Spinal cord (tissue), 10 donors: Measurements from ENCODE around the gene IPO7. TPM values are rescaled to one million over a fixed set of nuclear protein-coding genes. Genes with fewer than 3 reads are reported as not detected.
A peak's percentile ranks its signal among the peaks of the same experiment; 100 is the strongest.
"Not testable (repeated sequence)": the region's sequence is repeated elsewhere in the genome, so short reads cannot be mapped to it uniquely, and the experiment has no call there.

ENCODE experiments used
- DNase-seq, 6 donors: peaks; one replicate each; pipeline versions ENCODE4 v3.0.0 to v3.0.0-alpha.2; 2013 to 2015; ENCODE audit warnings: low spot score in 6 of 6, low read depth in 4 of 6
- H3K27ac ChIP-seq: one replicate; pipeline ENCODE4 v1.5.1; 2013; ENCODE audit warnings: low read depth, low read length, control low read depth
- H3K27me3 ChIP-seq: one replicate; pipeline ENCODE4 v1.6.1; 2013; ENCODE audit warnings: low read length; ENCODE audit not compliant: control insufficient read depth, insufficient read depth
- H3K36me3 ChIP-seq: one replicate; pipeline ENCODE4 v1.6.1; 2013; ENCODE audit warnings: low read length; ENCODE audit not compliant: control insufficient read depth, insufficient read depth
- H3K4me1 ChIP-seq: one replicate; pipeline ENCODE4 v1.6.1; 2013; ENCODE audit warnings: low read length; ENCODE audit not compliant: control insufficient read depth, insufficient read depth
- H3K4me3 ChIP-seq: one replicate; pipeline ENCODE4 v1.5.1; 2013; ENCODE audit warnings: low read depth, low read length, control low read depth
- H3K9me3 ChIP-seq: one replicate; pipeline ENCODE4 v1.6.1; 2013; ENCODE audit warnings: low read length; ENCODE audit not compliant: control insufficient read depth, insufficient read depth
- WGBS: methylation state at CpG from one replicate; pipeline ENCODE4 v1.1.5; 2013; ENCODE audit warnings: missing lambda C conversion rate; ENCODE audit not compliant: insufficient coverage; 5-methylcytosine and 5-hydroxymethylcytosine counted together
- polyA plus RNA-seq, 2 donors: library from polyadenylated mRNA; unstranded; fragments of 120-200 nt; gene quantifications; one replicate each; pipeline ENCODE4 v1.2.1, GENCODE V29; 2013; ENCODE audit not compliant: insufficient read length in 2 of 2
- total RNA-seq, 2 donors: library from RNA; depleted of rRNA in 1 of 2; stranded (reverse); fragments of 120-200 nt in 1 of 2; fragments of >200 nt in 1 of 2; gene quantifications; one replicate each; pipeline versions ENCODE4 v1.2.3 to v1.2.4, GENCODE V29; 2013 to 2014
- donor health status: healthy.

IPO7 gene
- total and polyA plus RNA-seq, 4 donors: 75.6 to 181 (median 102) TPM

DNA sequence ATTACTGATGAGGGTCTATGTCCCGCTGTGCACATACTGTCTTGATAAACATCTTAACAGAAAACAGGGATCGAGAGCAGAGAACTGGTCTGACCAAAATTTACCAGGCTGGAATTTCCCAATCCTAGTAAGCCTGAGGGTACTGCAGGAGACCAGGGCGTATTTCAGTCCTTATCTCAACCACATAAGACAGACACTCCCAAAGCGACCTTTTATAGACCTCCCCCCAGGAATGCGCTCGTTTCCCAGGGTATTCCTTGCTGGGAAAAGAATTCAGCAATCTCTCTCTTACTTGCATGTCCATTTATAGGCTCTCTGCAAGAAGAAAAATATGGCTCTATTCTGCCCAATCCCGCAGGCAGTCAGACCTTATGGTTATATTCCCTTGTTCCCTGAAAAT is 67.6 kb downstream of the IPO7 start:
- WGBS: 95% methylated on average over 6 of the region's 7 CpGs
- H3K9me3 ChIP-seq, H3K4me3 ChIP-seq, H3K27ac ChIP-seq, H3K4me1 ChIP-seq, H3K27me3 ChIP-seq, H3K36me3 ChIP-seq, DNase-seq: not testable (repeated sequence)

DNA sequence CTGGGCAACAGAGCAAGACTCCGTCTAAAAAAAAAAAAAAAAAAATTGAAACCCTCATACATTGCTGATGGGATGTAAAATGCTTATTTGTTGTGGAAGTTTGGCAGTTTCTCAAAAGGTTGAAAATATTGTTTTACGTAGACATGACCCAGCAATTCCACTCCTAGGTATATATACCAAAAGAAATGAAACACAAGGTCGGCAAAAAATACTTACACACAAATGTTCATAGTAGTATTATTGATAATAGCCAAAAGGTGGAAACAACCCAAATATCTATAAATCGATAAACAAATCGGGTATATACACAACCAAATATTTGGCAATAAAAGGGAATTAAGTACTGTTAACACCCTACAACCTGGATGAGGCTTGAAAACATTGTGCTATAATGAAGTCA is 71.3 kb downstream of the IPO7 start:
- no peaks in the 10 kb centered on the region for H3K36me3 ChIP-seq
- H3K4me1 ChIP-seq: peaks cover 7% of the 10 kb centered on the region
- no peaks in the 10 kb centered on the region for H3K27me3 ChIP-seq
- no peak overlapping the region for H3K4me3 ChIP-seq
- WGBS: no CpG with 5 or more reads among the region's 5 CpGs
- no peak for DNase-seq
- H3K9me3 ChIP-seq: no peaks in the 10 kb centered on the region
- H3K27ac ChIP-seq: no peak overlapping the region

DNA sequence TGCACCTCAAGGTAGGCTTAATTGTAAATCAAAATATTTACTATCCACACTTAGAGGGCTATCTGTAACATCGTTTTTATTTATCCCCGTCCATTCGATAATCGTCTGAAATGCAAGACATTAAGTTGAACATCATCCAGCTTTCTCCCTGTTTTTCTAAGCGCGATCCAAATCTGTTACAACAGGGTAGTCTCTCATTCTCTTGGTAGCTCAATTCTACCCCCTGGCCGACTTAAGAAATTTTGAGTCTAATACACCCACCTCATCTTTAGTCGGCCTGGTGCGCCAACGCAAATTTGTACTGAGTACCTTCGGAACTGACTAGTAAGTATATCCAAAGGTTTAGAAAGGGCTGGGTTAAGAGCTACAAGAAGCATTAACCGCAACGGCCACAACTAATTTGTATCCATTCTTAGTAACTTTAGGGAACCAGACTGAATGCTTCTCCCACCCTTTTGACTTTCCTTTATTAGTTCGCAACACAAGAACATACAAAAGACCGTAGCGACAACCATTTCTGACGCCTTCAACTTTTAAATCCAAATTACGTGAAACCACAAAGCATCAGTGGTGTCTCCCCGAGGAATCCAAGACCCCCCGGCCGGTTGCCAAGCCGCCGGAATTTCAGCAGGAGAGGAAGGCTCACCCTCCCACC is 75.3 kb downstream of the IPO7 start:
- Histone ChIP-seq H3K4me1 (peaks cover 12% of the 10 kb centered on the region), H3K27ac (peak overlapping the region; percentile 98), H3K36me3 (no peaks in the 10 kb centered on the region), H3K4me3 (peak overlapping the region; percentile 89), H3K27me3 (no peaks in the 10 kb centered on the region), H3K9me3 (no peaks in the 10 kb centered on the region)
- peak in 5 of 6 donors; percentile 32 to 79 (median 54) for DNase-seq
- 2% methylated on average over 20 of the region's 23 CpGs for WGBS

DNA sequence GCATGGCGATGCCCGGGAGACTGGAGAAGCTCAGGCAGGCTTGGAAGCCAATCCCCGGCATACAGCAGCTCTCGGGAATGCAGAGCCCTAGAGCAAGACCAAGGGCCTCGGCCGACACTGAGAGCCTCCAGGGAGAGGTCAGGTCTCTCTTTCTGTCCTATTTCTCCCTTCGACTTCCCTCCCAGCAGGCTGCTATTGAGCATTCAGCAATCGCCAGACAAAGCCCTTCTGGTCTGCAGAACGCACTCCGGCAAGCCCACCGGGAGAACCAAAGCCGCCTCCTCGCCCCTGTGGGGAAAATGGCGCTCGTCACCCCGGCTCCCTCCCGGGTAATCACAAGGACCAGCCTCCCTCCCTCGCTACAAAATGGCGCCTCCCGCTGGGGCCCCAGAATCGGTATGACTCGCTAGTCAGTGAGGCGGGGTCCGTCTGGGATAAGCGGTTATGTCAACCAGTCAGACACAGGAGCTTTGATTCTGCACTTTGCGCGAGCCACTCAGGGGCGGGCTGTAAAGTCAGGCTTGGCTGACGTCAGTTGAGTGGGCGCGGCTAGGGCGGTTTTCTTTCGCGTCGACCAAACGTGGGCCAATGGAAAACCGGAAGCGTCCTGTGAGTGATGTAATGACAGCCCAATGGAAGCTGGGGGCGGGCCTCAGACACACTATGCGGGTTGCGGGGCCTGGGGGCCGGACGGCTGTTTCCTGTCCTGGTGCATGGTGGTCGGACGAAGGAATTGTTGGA is 76.0 kb downstream of the IPO7 start, which contains the start of gene ZNF143:
TSS of gene ZNF143 (plus strand) at position 691 of the 741 bp plus-strand sequence. CDS start 10,297 bp downstream, outside the sequence.
- Histone ChIP-seq H3K9me3 (no peaks in the 10 kb centered on the region), H3K36me3 (no peaks in the 10 kb centered on the region), H3K27me3 (no peaks in the 10 kb centered on the region), H3K4me1 (peaks cover 12% of the 10 kb centered on the region), H3K4me3 (peak within 1 kb of the TSS; percentile 89), H3K27ac (peak within 1 kb of the TSS; percentile 99)
- under 1% methylated on average over 45 of the region's 45 CpGs for WGBS
- peak; percentile 99 to 100 (median 100) for DNase-seq

DNA sequence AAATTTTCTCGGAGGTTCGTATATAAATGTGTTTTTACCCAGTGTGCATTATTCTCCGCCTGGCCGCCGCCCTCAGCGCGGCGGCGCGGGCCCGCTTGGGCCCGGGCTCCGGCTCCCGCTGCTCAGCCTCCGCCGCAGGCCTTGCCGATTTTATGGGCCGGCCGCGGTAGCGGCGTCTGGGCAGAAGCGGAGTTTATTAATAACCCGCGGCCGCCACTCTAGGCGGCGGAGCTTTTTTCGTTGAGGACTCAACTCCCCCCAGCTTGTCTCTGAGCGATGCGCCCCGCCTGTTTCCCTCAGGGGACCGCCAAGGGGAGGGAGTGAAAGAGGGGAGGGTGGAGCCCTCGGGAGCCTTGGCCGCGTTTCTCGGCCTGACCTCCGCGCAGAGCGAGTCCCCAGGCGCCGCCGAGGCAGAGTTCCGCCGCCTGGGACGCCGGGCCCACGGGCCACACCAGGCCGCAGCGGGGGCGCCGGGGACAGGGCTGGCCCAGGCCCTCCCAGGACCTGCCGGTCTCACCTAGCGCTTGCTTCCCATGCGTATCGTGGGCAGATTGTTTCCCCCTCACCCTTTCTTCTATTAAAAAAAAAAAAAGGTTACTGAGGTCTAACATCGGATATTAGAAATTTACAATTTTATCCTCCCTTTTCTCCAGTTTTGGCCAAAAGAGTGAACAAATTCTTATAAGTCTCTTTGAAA is 76.8 kb downstream of the IPO7 start:
- Histone ChIP-seq H3K27me3 (no peaks in the 10 kb centered on the region), H3K4me1 (peaks cover 12% of the 10 kb centered on the region), H3K27ac (peak overlapping the region; percentile 99), H3K36me3 (no peaks in the 10 kb centered on the region), H3K4me3 (peak overlapping the region; percentile 84), H3K9me3 (no peaks in the 10 kb centered on the region)
- peak; percentile 71 to 96 (median 82) for DNase-seq
- WGBS: 0% methylated on average over 45 of the region's 57 CpGs

DNA sequence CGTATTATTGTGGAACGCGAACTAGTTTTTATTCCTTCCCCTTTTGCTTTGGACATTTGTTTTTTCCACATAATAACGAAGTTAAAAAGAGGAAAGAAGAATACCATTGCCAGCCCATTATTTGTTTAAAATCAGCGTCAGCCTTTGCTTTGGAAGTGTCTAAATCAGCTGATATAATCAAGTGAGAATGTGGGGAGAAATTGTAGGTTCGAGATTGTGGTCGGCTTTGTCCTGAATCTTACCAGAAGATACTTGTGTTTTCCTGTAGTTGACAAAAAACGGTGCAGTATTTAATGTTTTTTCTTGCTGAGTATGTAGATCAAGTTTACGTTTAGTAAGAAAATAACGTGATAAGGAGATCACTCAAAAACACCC is 77.3 kb downstream of the IPO7 start:
- H3K4me3 ChIP-seq: peak overlapping the region; percentile 84
- H3K4me1 ChIP-seq: peaks cover 12% of the 10 kb centered on the region
- H3K36me3 ChIP-seq: peaks cover under 1% of the 10 kb centered on the region
- no peaks in the 10 kb centered on the region for H3K9me3 ChIP-seq
- WGBS: 7% methylated on average over 3 of the region's 10 CpGs
- peak overlapping the region; percentile 99 for H3K27ac ChIP-seq
- peak in 5 of 6 donors; percentile 11 to 59 (median 28) for DNase-seq
- no peaks in the 10 kb centered on the region for H3K27me3 ChIP-seq

DNA sequence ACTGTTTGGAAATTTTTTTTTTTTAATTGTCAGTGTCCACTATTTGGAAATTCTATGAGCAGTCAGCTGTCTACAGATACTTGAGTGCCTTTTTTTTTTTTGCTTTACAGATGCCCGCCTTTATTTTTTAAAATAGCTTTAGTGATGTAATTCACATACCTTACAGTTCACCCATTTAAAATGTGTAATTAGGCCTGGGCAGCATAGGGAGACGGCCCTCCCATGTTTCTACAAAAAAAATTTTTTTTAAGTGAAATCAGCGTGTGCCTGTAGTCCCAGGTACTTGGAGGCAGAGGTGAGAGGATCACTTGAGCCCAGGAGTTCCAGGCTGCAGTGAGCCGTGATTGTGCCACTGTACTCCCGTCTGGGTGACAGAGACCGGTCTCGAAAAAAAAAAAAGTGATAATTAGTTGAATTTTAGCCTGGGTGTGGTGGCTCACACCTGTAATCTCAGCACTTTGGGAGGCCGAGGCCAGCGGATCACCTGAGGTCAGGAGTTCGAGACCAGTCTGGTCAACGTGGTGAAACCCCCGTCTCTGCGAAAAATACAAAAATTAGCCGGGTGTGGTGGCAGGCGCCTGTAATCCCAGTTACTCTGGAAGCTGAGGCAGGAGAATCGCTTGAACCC is 77.8 kb downstream of the IPO7 start:
- Histone ChIP-seq H3K9me3 (no peaks in the 10 kb centered on the region), H3K4me1 (peaks cover 12% of the 10 kb centered on the region), H3K27ac (peak overlapping the region; percentile 99), H3K27me3 (no peaks in the 10 kb centered on the region), H3K4me3 (peak overlapping the region; percentile 84), H3K36me3 (peaks cover 6% of the 10 kb centered on the region)
- 89% methylated on average over 8 of the region's 16 CpGs for WGBS
- DNase-seq: peak in 1 of 6 donors; percentile 4

DNA sequence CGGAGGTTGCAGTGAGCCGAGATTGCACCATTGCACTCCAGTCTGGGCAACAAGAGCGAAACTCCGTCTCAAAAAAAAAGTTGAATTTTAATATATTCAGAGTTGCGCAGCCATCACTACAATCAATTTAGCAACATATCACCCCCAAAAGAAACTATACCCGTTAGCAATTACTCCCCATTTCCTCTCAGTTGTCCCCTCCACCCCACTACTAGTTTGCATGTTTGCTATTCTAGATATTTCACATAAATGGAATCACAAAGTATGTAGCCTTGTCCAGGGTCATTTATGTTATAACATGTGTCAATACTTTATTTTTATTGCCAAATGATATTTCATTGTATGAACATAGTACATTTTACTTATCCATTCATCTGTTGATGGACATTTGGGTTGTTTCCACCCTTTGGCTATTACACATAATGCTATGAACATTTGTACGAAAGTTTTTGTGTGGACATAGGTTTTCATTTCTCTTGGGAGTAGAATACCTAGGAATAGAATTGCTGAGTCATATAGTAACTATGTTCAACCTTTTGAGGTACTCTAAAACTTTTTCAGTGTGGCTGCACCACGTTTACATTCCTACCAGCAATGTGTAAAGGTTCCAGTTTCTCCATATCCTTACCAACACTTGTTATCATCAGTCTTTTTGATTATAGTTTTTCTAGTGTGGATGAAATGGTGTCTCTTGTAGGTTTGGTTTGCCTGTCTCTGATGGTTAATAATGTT is 78.5 kb downstream of the IPO7 start:
- H3K27me3 ChIP-seq: no peaks in the 10 kb centered on the region
- H3K36me3 ChIP-seq: peaks cover 6% of the 10 kb centered on the region
- no peak for DNase-seq
- no peak overlapping the region for H3K4me3 ChIP-seq
- peaks cover 12% of the 10 kb centered on the region for H3K4me1 ChIP-seq
- no peaks in the 10 kb centered on the region for H3K9me3 ChIP-seq
- no peak overlapping the region for H3K27ac ChIP-seq
- 100% methylated on average over 2 of the region's 8 CpGs for WGBS

DNA sequence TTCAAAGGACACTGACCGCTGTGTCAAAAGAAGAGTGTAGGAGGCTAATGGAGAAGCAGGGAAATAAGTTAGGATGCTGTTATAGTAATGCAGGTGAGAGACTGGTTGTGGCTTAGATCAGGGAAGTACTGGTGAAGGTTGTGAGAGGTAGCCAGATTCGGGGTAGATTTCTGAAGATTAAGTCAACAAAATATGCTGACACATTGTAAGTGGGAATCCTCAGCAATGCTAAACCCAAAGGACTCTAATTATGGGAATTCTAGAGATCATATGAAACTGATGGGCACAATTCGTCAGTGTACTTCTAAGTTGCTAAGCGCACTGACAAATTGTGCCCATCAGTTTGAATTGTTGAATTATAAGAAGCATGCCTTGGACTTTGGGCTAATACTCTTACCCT is 86.3 kb downstream of the IPO7 start:
- Histone ChIP-seq H3K27me3 (no peaks in the 10 kb centered on the region), H3K4me3 (no peak overlapping the region), H3K9me3 (no peaks in the 10 kb centered on the region), H3K36me3 (peaks cover 26% of the 10 kb centered on the region), H3K4me1 (no peaks in the 10 kb centered on the region), H3K27ac (no peak overlapping the region)
- 83% methylated on average over 3 of the region's 4 CpGs for WGBS
- DNase-seq: no peak
